HepG2 (cell line): ENCODE measurements around the gene MX2. TPM values are rescaled to one million over a fixed set of nuclear protein-coding genes. Genes with fewer than 3 reads are reported as not detected.

ENCODE experiments used
- GTF2F1 ChIP-seq: fragments of 150-350 bp; IDR thresholded peaks from 2 replicates; pipeline ENCODE4 v1.6.1; 2014; ENCODE audit warnings: low read length
- HCFC1 ChIP-seq: fragments of 150-350 bp; IDR thresholded peaks from 2 replicates; pipeline ENCODE4 v1.6.1; 2014; ENCODE audit warnings: low read depth, low read length
- HIC2 ChIP-seq: sonication (generic); formaldehyde crosslinking; IDR thresholded peaks from 2 replicates; pipeline ENCODE4 v1.9.0; 2022; ENCODE audit warnings: low read depth, missing genetic modification reagents
- KDM2A ChIP-seq: sonication (generic); formaldehyde crosslinking; IDR thresholded peaks from 2 replicates; pipeline ENCODE4 v1.4.0; 2020; ENCODE audit warnings: low read depth, missing genetic modification reagents, borderline replicate concordance
- KLF13 ChIP-seq: sonication (generic); formaldehyde crosslinking; IDR thresholded peaks from 2 replicates; pipeline ENCODE4 v1.4.0; 2020; ENCODE audit warnings: mild to moderate bottlenecking, missing genetic modification reagents
- MEIS1 ChIP-seq: sonication (generic); formaldehyde crosslinking; IDR thresholded peaks from 2 replicates; pipeline ENCODE4 v1.9.0; 2021; ENCODE audit warnings: mild to moderate bottlenecking, missing genetic modification reagents, moderate library complexity, borderline replicate concordance
- PATZ1 ChIP-seq: sonication (generic); formaldehyde crosslinking; IDR thresholded peaks from 2 replicates; pipeline ENCODE4 v1.4.0; 2020; ENCODE audit warnings: missing genetic modification reagents
- PCBP2 ChIP-seq: fragments of 200-400 bp; formaldehyde crosslinking; optimal IDR thresholded peaks from 2 replicates; pipeline ENCODE3; 2018; ENCODE audit warnings: low read length, low read depth; ENCODE audit not compliant: poor library complexity, severe bottlenecking
- RFX1 ChIP-seq: fragments of 450-650 bp; IDR thresholded peaks from 2 replicates; pipeline ENCODE4 v1.6.1; 2017
- RFXANK ChIP-seq: IDR thresholded peaks from 2 replicates; pipeline ENCODE4 v1.6.1; 2016
- TCF12 ChIP-seq, 2 experiments: fragments of 450-650 bp in 1 of 2; sonication (generic) in 1 of 2; formaldehyde crosslinking in 1 of 2; IDR thresholded peaks; 2 replicates each; pipeline versions ENCODE4 v1.6.1 to v1.8.0; 2017 to 2022; ENCODE audit warnings: antibody characterized with exemption in 1 of 2, mild to moderate bottlenecking in 1 of 2, missing genetic modification reagents in 1 of 2, moderate library complexity in 1 of 2
- TRIM24 ChIP-seq: sonication (generic); formaldehyde crosslinking; IDR thresholded peaks from 2 replicates; pipeline ENCODE4 v1.8.0; 2022; ENCODE audit warnings: mild to moderate bottlenecking, missing genetic modification reagents
- USF2 ChIP-seq, 2 experiments: sonication (generic) in 1 of 2; formaldehyde crosslinking in 1 of 2; IDR thresholded peaks; 2 replicates each; pipeline versions ENCODE4 v1.5.1 to v1.6.1; 2011 to 2020; ENCODE audit warnings: borderline replicate concordance in 1 of 2, low read depth in 1 of 2, low read length in 1 of 2, mild to moderate bottlenecking in 1 of 2, missing genetic modification reagents in 1 of 2, moderate library complexity in 1 of 2
- ZFP91 ChIP-seq: sonication (generic); formaldehyde crosslinking; IDR thresholded peaks from 2 replicates; pipeline ENCODE4 v1.9.0; 2022; ENCODE audit warnings: missing genetic modification reagents, mild to moderate bottlenecking, borderline replicate concordance
- ZNF232 ChIP-seq: sonication (generic); formaldehyde crosslinking; IDR thresholded peaks from 2 replicates; pipeline ENCODE4 v1.4.0; 2020; ENCODE audit warnings: missing genetic modification reagents, borderline replicate concordance
- ZNF235 ChIP-seq: sonication (generic); formaldehyde crosslinking; IDR thresholded peaks from 2 replicates; pipeline ENCODE4 v1.8.1; 2023; ENCODE audit warnings: mild to moderate bottlenecking, missing genetic modification reagents, borderline replicate concordance
- ZNF34 ChIP-seq: sonication (generic); formaldehyde crosslinking; IDR thresholded peaks from 2 replicates; pipeline ENCODE4 v1.4.0; 2020; ENCODE audit warnings: mild to moderate bottlenecking, missing genetic modification reagents, borderline replicate concordance
- ZNF550 ChIP-seq: sonication (generic); formaldehyde crosslinking; IDR thresholded peaks from 2 replicates; pipeline ENCODE4 v1.4.0; 2020; ENCODE audit warnings: mild to moderate bottlenecking, missing genetic modification reagents, borderline replicate concordance
- polyA plus RNA-seq, 8 experiments: library from polyadenylated mRNA; depleted of rRNA in 3 of 8; stranded (reverse) in 7 of 8; unstranded in 1 of 8; fragments of >200 nt; fragmentation: Illumina TruSeq in 4 of 8; extraction: Trizol in 4 of 8; gene quantifications; 2 replicates each; pipeline versions ENCODE4 v1.2.1 to v1.2.3, GENCODE V29; 2011 to 2016; ENCODE audit warnings: low read depth in 4 of 8, missing spikeins in 1 of 8, mixed read lengths in 1 of 8; ENCODE audit not compliant: insufficient read depth in 1 of 8
- total RNA-seq, 5 experiments: library from RNA; depleted of rRNA; stranded (reverse); fragments of >200 nt; fragmentation: Illumina TruSeq; extraction: Trizol; gene quantifications; 2 replicates each; pipeline ENCODE4 v1.2.3, GENCODE V29; 2016; ENCODE audit warnings: low read depth in 1 of 5

The MX2 gene
- total and polyA plus RNA-seq, 2 of the 13 experiments (the other 11 are each of a cell fraction or from before 2014, with no cell fraction given), result 24.0 to 35.7 TPM

- TF ChIP-seq USF2 (IDR thresholded peaks at IDR 0.05; ENCODE audit: low read depth, low read length), result no peak
- TF ChIP-seq USF2 (CRISPR knock-in tag; IDR thresholded peaks at IDR 0.05; ENCODE audit: borderline replicate concordance), result no peak
- no peak for TF ChIP-seq RFXANK (CRISPR knock-in tag)
- no peak for TF ChIP-seq GTF2F1
- no peak for TF ChIP-seq KLF13
- TF ChIP-seq HIC2 (CRISPR knock-in tag), result no peak
- TF ChIP-seq HCFC1, result peak; percentile 30; the same call in 1 of the 2 replicates
- TF ChIP-seq ZFP91 (CRISPR knock-in tag), result 0 out of 2 replicates have a peak, but pooled peaks have one; percentile 16
- no peak for TF ChIP-seq ZNF550 (CRISPR knock-in tag)
- TF ChIP-seq TRIM24 (CRISPR knock-in tag), result no peak
- no peak for TF ChIP-seq PCBP2
- peak; percentile 59; the same call in 1 of the 2 replicates for TF ChIP-seq PATZ1
- no peak for TF ChIP-seq ZNF34 (CRISPR knock-in tag)
- TF ChIP-seq MEIS1 (CRISPR knock-in tag), result no peak
- no peak for TF ChIP-seq TCF12 (IDR thresholded peaks at IDR 0.05)
- TF ChIP-seq TCF12 (CRISPR knock-in tag; IDR thresholded peaks at IDR 0.05), result no peak
- no peak for TF ChIP-seq ZNF235 (CRISPR knock-in tag)
- 0 out of 2 replicates have a peak, but pooled peaks have one; percentile 21 for TF ChIP-seq KDM2A (CRISPR knock-in tag)
- no peak for TF ChIP-seq ZNF232 (CRISPR knock-in tag)
- TF ChIP-seq RFX1, result peak; percentile 88
Observed at GRCh38 chr21:41366522-41367151, 4.8 kb downstream of the MX2 start (continued).
